OCI-LY1 (cell line): ENCODE data around the gene SMYD5.

Experiments used
- EZH2 ChIP-seq: fragments of 200-600 bp; sonication (generic), shearing (Covaris generic); IDR thresholded peaks from 2 replicates; pipeline ENCODE4 v1.8.0; 2017; ENCODE audit warnings: borderline replicate concordance, mixed run types, mild to moderate bottlenecking, antibody characterized with exemption, low read length, moderate library complexity, mixed read lengths
- TF ChIP-seq, protein P1 (sequence below): fragments of 200-600 bp; sonication (generic), shearing (Covaris generic); IDR thresholded peaks from 2 replicates; pipeline ENCODE4 v1.5.1; 2017; ENCODE audit warnings: mild to moderate bottlenecking, antibody characterized with exemption, low read length, moderate library complexity, mixed read lengths

GRCh38 chr2:73210696-73211095 lies 3.3 kb upstream of the SMYD5 start:
- TF ChIP-seq, protein P1, sequence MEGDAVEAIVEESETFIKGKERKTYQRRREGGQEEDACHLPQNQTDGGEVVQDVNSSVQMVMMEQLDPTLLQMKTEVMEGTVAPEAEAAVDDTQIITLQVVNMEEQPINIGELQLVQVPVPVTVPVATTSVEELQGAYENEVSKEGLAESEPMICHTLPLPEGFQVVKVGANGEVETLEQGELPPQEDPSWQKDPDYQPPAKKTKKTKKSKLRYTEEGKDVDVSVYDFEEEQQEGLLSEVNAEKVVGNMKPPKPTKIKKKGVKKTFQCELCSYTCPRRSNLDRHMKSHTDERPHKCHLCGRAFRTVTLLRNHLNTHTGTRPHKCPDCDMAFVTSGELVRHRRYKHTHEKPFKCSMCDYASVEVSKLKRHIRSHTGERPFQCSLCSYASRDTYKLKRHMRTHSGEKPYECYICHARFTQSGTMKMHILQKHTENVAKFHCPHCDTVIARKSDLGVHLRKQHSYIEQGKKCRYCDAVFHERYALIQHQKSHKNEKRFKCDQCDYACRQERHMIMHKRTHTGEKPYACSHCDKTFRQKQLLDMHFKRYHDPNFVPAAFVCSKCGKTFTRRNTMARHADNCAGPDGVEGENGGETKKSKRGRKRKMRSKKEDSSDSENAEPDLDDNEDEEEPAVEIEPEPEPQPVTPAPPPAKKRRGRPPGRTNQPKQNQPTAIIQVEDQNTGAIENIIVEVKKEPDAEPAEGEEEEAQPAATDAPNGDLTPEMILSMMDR: no peak
- no peak for TF ChIP-seq EZH2
